Kidney (tissue), 14 donors: ENCODE measurements around the gene SAMD10. TPM values are rescaled to one million over a fixed set of nuclear protein-coding genes. Genes with fewer than 3 reads are reported as not detected.

ENCODE experiments used
- DNase-seq, 5 donors: peaks; one replicate each; pipeline ENCODE4 v3.0.0-alpha.2; 2013 to 2020
- FAIRE-seq: peaks from 2 replicates; lab custom pipeline; 2012; peaks lifted over from hg19 to GRCh38; lab: Jason Lieb, UNC
- H3K27ac ChIP-seq, 2 donors: one replicate each; pipeline ENCODE4 v1.7.0; 2013; ENCODE audit warnings: low read depth in 2 of 2, low read length in 2 of 2, inconsistent platforms in 1 of 2
- H3K27me3 ChIP-seq: one replicate; pipeline ENCODE4 v1.7.1; 2013; ENCODE audit warnings: low read length, inconsistent platforms; ENCODE audit not compliant: control insufficient read depth, insufficient read depth
- H3K36me3 ChIP-seq, 3 donors: one replicate each; pipeline versions ENCODE4 v1.7.0 to v1.7.1; 2013; ENCODE audit warnings: low read length in 3 of 3, control low read depth in 1 of 3, inconsistent platforms in 1 of 3; ENCODE audit not compliant: insufficient read depth in 3 of 3, control insufficient read depth in 2 of 3
- H3K4me1 ChIP-seq, 3 donors: one replicate each; pipeline versions ENCODE4 v1.7.0 to v1.7.1; 2013; ENCODE audit warnings: low read length in 3 of 3, inconsistent platforms in 1 of 3, low read depth in 1 of 3; ENCODE audit not compliant: control insufficient read depth in 2 of 3, insufficient read depth in 2 of 3
- H3K4me3 ChIP-seq, 3 donors: one replicate each; pipeline versions ENCODE4 v1.7.0 to v1.8.1; 2013; ENCODE audit warnings: low read length in 3 of 3, control low read depth in 1 of 3, inconsistent platforms in 1 of 3
- H3K9ac ChIP-seq, 3 donors: one replicate each; pipeline versions ENCODE4 v1.7.0 to v1.7.1; 2013; ENCODE audit warnings: low read length in 3 of 3, control low read depth in 1 of 3, inconsistent platforms in 1 of 3
- H3K9me3 ChIP-seq, 3 donors: one replicate each; pipeline versions ENCODE4 v1.7.0 to v1.7.1; 2013; ENCODE audit warnings: low read length in 3 of 3, control low read depth in 1 of 3, inconsistent platforms in 1 of 3; ENCODE audit not compliant: control insufficient read depth in 2 of 3, insufficient read depth in 1 of 3
- CTCF ChIP-seq: IDR thresholded peaks from 3 replicates; pipeline ENCODE4 v1.5.1; 2012; ENCODE audit warnings: mild to moderate bottlenecking, moderate library complexity, borderline replicate concordance; ENCODE audit not compliant: insufficient read depth; ENCODE audit errors: extremely low read depth
- intact Hi-C: fragments of 100-400 bp; cut with DNase I; formaldehyde crosslinking; loops from one replicate; pipeline ENCODE4 v1.11.1; 2022
- polyA plus RNA-seq: library from polyadenylated mRNA; stranded (reverse); fragments of 350-450 nt; fragmentation: Illumina TruSeq; extraction: RNeasy Lipid Tissue Mini Kit (QIAGEN cat#74804); gene quantifications from one replicate; pipeline ENCODE4 v1.2.3, GENCODE V29; 2014; ENCODE audit warnings: low read depth, low replicate concordance; ENCODE audit not compliant: insufficient read depth
- total RNA-seq: library from RNA; stranded (reverse); fragmentation: NEBNext Ultra II Directional; extraction: Animal tissue kit (Norgen Biotek cat#: 25700); gene quantifications from one replicate; pipeline ENCODE4 v1.2.1, GENCODE V29; 2021
- donor health status: control.
- donor health status: control.
- donor health status: control.
- donor health status: control.
- donor health status: control.
- donor health status: DM: yes; HTN: yes; CAD: no.
- donor health status: Normal renal cell carcinoma (clear cell type).

The SAMD10 gene
- total and polyA plus RNA-seq, 2 donors from 2014 or later, result 7.9 to 8.5 TPM

GRCh38 chr20:63959699-63960075 lies 19.8 kb downstream of the SAMD10 start:
- intact Hi-C loops, result no loop called here
- DNase-seq (peak in 1 of 5 donors; percentile 73), FAIRE-seq (no peak)

DNA sequence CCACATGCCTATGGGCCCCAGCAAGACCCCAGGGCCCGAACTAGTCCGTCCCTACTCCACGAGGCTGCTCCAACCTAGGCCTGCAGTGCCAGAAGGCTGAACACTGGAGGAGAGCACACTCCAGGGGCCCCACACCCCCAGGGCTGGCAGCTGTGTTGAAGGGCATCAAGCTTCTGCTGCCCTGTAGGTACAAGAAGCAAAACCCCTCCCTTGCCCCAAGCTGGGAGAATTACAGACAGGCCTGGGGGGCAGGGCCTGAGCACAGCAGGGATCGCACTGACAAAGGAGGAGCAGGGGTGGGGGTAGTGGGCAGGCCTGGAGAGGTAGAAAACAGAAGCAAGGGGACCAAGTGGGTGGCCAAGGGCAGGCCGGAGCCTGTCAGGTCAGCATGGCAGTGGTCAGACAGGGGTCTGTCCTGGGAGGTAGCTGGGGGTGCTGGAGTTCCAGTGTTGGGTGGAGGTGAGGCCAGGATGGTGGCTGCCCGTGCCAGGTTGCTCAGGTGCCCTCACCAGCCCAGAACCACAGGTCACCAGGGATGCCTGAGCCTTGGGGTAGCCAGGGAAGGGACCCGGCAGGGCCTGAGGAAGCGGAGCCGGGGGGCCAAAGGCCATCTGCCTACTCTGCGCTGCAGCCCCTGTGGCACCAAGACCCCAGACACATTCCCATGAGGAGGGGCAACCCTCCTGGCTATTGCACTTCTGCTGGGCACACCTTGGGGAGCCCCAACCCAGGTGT lies 20.3 kb downstream of the SAMD10 start:
- no peak for TF ChIP-seq CTCF
- DNase-seq (no peak), FAIRE-seq (no peak)
- intact Hi-C loops, result no loop called here
- Histone ChIP-seq H3K4me3 (no peak overlapping the region), H3K9ac (no peak overlapping the region), H3K4me1 (peaks cover 0 to 13% (median 0%) of the 10 kb centered on the region in 3 donors), H3K27me3 (no peaks in the 10 kb centered on the region), H3K9me3 (no peaks in the 10 kb centered on the region), H3K27ac (no peak overlapping the region), H3K36me3 (peaks cover 0 to 9% (median 3%) of the 10 kb centered on the region in 3 donors)

More at GRCh38 chr20:63959699-63960075, 19.8 kb downstream of the SAMD10 start:
- no peak overlapping the region for H3K9ac ChIP-seq
- no peak overlapping the region for H3K4me3 ChIP-seq
- peaks cover 0 to 8% (median 0%) of the 10 kb centered on the region in 3 donors for H3K4me1 ChIP-seq
- peaks cover 0 to 9% (median 7%) of the 10 kb centered on the region in 3 donors for H3K36me3 ChIP-seq
- TF ChIP-seq CTCF, result no peak
- no peaks in the 10 kb centered on the region for H3K9me3 ChIP-seq
- no peak overlapping the region for H3K27ac ChIP-seq
- no peaks in the 10 kb centered on the region for H3K27me3 ChIP-seq

- no peak overlapping the region for H3K9ac ChIP-seq
- no peak overlapping the region for H3K4me3 ChIP-seq
- FAIRE-seq (no peak), DNase-seq (no peak)
- H3K9me3 ChIP-seq, result no peaks in the 10 kb centered on the region
- H3K4me1 ChIP-seq, result peaks cover 0 to 20% (median 0%) of the 10 kb centered on the region in 3 donors
- no peak for TF ChIP-seq CTCF
- no peaks in the 10 kb centered on the region for H3K27me3 ChIP-seq
- peaks cover 0 to 6% (median 0%) of the 10 kb centered on the region in 3 donors for H3K36me3 ChIP-seq
- intact Hi-C loops, result no loop called here
- H3K27ac ChIP-seq, result no peak overlapping the region
Observed at GRCh38 chr20:63958471-63958870, 21.0 kb downstream of the SAMD10 start.
